GM19455 (cell line): ENCODE data around the gene CCDC30.
"Not testable (repeated sequence)": the region's sequence is repeated elsewhere in the genome, so short reads cannot be mapped to it uniquely, and the experiment has no call there.

Source experiments
- ATAC-seq: cut with Tn5 transposase; IDR thresholded peaks from one replicate; pipeline ENCODE4 v1.9.1; 2021; ENCODE audit not compliant: unreplicated experiment

The CCDC30 gene

GRCh38 chr1:42523171-42523570, 60.1 kb downstream of the CCDC30 start:
- ATAC-seq: no peak

GRCh38 chr1:42524330-42524729, 61.2 kb downstream of the CCDC30 start:
- no peak for ATAC-seq

GRCh38 chr1:42529724-42530181, 66.7 kb downstream of the CCDC30 start:
- no peak for ATAC-seq

GRCh38 chr1:42531043-42531442, 68.0 kb downstream of the CCDC30 start:
- ATAC-seq: no peak

- ATAC-seq: no peak
Observed at GRCh38 chr1:42533101-42533863, 70.2 kb downstream of the CCDC30 start.

- ATAC-seq: no peak
Observed at GRCh38 chr1:42541104-42541503, 78.0 kb downstream of the CCDC30 start.

GRCh38 chr1:42551180-42551579, 88.1 kb downstream of the CCDC30 start:
- no peak for ATAC-seq

GRCh38 chr1:42551590-42551989, 88.5 kb downstream of the CCDC30 start:
- no peak for ATAC-seq

GRCh38 chr1:42552636-42553035, 89.5 kb downstream of the CCDC30 start:
- ATAC-seq: no peak

- ATAC-seq: no peak
Observed at GRCh38 chr1:42557230-42557851, 94.3 kb downstream of the CCDC30 start.

- no peak for ATAC-seq
Observed at GRCh38 chr1:42567038-42567437, 104.0 kb downstream of the CCDC30 start.

- no peak for ATAC-seq
Observed at GRCh38 chr1:42576935-42577334, 113.8 kb downstream of the CCDC30 start.

GRCh38 chr1:42586016-42586415, 122.9 kb downstream of the CCDC30 start:
- no peak for ATAC-seq

- no peak for ATAC-seq
Observed at GRCh38 chr1:42587753-42588152, 124.7 kb downstream of the CCDC30 start.

GRCh38 chr1:42592811-42593210, 129.7 kb downstream of the CCDC30 start:
- no peak for ATAC-seq

GRCh38 chr1:42593486-42594100, 130.5 kb downstream of the CCDC30 start:
- no peak for ATAC-seq

GRCh38 chr1:42601472-42601871, 138.4 kb downstream of the CCDC30 start:
- no peak for ATAC-seq

- ATAC-seq: no peak
Observed at GRCh38 chr1:42613803-42614131, 150.7 kb downstream of the CCDC30 start.

GRCh38 chr1:42618866-42619265, 155.8 kb downstream of the CCDC30 start:
- no peak for ATAC-seq

GRCh38 chr1:42620307-42620706, 157.2 kb downstream of the CCDC30 start:
- no peak for ATAC-seq

- ATAC-seq: not testable (repeated sequence)
Observed at GRCh38 chr1:42621180-42621579, 158.1 kb downstream of the CCDC30 start.

GRCh38 chr1:42627205-42627604, 164.1 kb downstream of the CCDC30 start:
- not testable (repeated sequence) for ATAC-seq
